Stimulated activated naive CD4-positive, alpha-beta T cell treated with Interleukin-2 at 50 U/mL for 16 hours (primary cell): ENCODE data around the gene SKA3.

Source experiments
- DNase-seq: peaks from one replicate; lab custom pipeline; 2025; lab: John Stamatoyannopoulos, UW

Gene SKA3

DNA sequence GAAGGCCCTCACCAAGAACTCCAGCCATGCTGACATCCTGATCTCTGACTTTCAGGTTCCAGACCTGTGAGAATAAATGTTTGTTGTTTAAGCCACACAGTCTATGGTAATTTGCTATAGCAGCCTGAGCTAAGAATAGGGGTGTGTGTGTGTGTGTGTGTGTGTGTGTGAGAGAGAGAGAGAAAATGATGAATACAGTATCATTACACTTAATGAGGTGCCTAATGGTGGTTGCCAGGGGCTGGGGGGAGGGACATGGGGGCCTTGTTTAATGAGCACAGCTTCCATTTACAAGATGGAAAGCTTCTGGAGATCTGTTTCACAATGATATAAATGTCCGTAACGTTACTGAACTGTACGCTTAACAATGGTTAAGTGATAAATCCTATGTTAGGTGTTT, 61.1 kb downstream of the SKA3 start:
- no peak for DNase-seq

DNA sequence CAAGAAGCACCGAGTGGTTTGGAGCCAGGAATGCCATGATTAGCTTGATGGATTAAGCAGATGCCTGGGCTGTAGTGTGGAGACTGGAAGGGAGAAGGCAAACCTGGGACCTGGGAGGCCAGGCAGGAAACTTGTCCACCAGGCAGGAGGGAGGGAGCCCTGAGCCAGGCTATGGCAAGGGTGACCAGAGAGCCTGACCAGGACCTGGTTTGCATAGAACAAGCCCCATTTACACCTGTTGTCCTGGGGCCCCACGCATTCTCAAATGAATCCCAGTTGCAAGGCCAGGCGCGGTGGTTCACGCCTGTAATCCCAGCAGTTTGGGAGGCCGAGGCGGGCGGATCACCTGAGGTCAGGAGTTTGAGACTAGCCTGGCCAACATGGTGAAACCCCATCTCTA, 64.8 kb downstream of the SKA3 start:
- DNase-seq: no peak

DNA sequence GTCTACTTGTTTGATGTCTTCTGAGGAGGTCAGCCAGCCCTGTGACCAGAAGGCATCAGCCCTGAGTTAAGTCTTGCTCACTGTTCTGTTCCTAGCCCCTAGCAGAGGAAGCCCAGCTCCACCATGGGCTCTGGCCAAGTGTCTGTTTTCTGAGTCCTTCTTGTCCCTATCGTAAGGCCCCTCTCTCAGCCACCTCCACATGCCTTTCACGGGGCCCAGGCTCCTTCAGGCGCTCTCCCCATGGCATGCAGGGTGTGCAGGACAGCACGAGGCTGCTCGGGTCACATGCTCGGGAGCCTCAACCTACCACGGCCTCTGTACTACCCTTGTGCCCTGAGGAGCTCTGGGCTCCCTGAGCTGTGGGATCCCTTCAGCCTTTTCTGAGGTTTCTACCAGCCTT, 67.2 kb downstream of the SKA3 start:
- DNase-seq: no peak

DNA sequence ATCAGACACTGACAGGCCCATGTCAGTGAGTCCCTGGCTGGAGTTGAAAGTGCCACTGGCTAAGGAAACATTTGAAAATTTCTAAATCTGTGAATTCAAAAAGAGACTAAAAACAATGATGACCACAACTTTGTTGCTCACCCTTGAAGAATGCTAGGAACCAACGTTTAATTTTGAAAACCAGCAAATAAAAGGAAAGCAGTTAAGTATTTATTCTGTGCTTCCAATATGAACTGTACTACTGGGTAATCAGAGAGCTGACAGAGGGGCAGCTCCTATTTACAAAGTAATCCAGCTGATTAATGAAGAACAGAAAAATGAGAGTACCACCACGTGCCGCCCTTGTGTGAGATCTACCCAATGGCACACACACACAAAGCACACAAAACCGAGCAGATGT, 70.3 kb downstream of the SKA3 start:
- DNase-seq: no peak

GRCh38 chr13:21104199-21105019, 71.9 kb downstream of the SKA3 start:
- no peak for DNase-seq
